ENCODE results near the gene SLC6A11.

SLC6A11 gene

GRCh38 chr3:10984371-10984896 is 168.4 kb downstream of the SLC6A11 start:
- DNase-seq = no peak

GRCh38 chr3:10985181-10985580 is 169.2 kb downstream of the SLC6A11 start:
- DNase-seq = no peak

- DNase-seq = no peak
These were observed 170.6 kb downstream of the SLC6A11 start for GRCh38 chr3:10986592-10986991.

GRCh38 chr3:10988001-10988665 is 172.1 kb downstream of the SLC6A11 start:
- DNase-seq = no peak

GRCh38 chr3:10988991-10989484 is 173.0 kb downstream of the SLC6A11 start:
- no peak for DNase-seq
